HepG2 (cell line): Measurements from ENCODE around the gene TJP1.

ENCODE experiments used
- CTCF ChIP-seq: sonication (generic); formaldehyde crosslinking; IDR thresholded peaks from 2 replicates; pipeline ENCODE4 v1.5.0; 2020; ENCODE audit warnings: mild to moderate bottlenecking, missing genetic modification reagents, moderate library complexity
- FOXJ3 ChIP-seq: sonication (generic); formaldehyde crosslinking; IDR thresholded peaks from 2 replicates; pipeline ENCODE4 v1.4.0; 2020; ENCODE audit warnings: missing genetic modification reagents, mild to moderate bottlenecking, borderline replicate concordance
- POLR2A ChIP-seq, 2 experiments: IDR thresholded peaks; 2 replicates each; pipeline ENCODE4 v1.6.1; 2011; ENCODE audit warnings: low read depth in 2 of 2, low read length in 2 of 2, mild to moderate bottlenecking in 1 of 2, moderate library complexity in 1 of 2; ENCODE audit not compliant: insufficient read depth in 1 of 2

GRCh38 chr15:29854413-29854812 lies 32.1 kb upstream of the TJP1 start:
- no peak for TF ChIP-seq POLR2A (IDR thresholded peaks at IDR 0.05; ENCODE audit: insufficient read depth in 1 of 2, low read depth in 2 of 2, low read length in 2 of 2)
- TF ChIP-seq CTCF (CRISPR knock-in tag): no peak
- no peak for TF ChIP-seq FOXJ3 (CRISPR knock-in tag)
